Omental fat pad (tissue), 4 donors: ENCODE data around the gene S1PR3. TPM values are rescaled to one million over a fixed set of nuclear protein-coding genes. Genes with fewer than 3 reads are reported as not detected.

Experiments
- ATAC-seq: fragments of 150-250 bp; one replicate; pipeline ENCODE4 v1.9.1; 2016; ENCODE audit warnings: mild to moderate bottlenecking, moderate library complexity; ENCODE audit not compliant: low FRiP score
- DNase-seq: peaks from one replicate; pipeline ENCODE4 v3.0.0-alpha.2; 2019; ENCODE audit warnings: low spot score
- total RNA-seq, 4 donors: library from RNA; depleted of rRNA; stranded (reverse); fragments of >200 nt; gene quantifications; one replicate each; pipeline ENCODE4 v1.1.0, GENCODE V29; 2016
- TF ChIP-seq, protein P1 (sequence below), 3 donors: fragments of 450-650 bp; IDR thresholded peaks; one replicate each; pipeline ENCODE4 v1.5.1; 2016 to 2017; ENCODE audit warnings: antibody characterized with exemption in 3 of 3, mild to moderate bottlenecking in 3 of 3, moderate library complexity in 2 of 3

S1PR3 gene
- total RNA-seq, 4 donors from 2014 or later = 19.0 to 61.7 (median 30.1) TPM

DNA sequence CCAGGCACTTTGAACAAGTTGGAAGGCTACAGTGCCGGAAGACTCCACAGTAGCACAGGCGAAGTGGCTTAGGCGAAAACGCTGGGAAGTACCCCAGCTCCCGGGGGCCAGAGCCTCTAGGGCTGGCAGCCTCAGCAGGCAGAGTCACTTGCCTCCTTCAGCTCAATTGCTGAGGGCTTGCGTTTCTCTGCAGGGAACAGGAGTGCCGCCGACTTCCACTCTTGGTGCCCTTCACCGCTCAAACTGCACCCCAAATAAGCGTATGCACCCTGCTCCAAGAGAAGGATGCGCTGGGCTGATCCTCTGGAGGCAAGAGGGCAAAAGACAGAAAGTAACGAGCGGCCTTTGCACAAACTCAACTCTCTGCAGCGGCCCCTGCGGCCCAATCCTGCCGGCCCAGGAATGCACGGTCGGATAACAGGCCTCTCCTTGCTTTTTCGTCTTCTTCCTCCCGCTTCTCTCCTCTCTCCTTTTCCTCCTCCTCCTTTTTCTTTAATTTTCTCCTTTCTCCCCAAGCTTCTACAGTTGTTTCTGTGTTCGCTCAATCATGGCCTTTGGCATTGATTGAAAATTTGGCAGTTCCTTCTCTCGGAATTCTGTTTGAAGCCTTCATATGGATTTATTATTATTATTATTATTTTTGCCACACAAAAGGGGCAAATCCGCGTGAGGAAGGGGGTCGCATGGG, 1.1 kb upstream of the S1PR3 start:
- TF ChIP-seq, protein P1, sequence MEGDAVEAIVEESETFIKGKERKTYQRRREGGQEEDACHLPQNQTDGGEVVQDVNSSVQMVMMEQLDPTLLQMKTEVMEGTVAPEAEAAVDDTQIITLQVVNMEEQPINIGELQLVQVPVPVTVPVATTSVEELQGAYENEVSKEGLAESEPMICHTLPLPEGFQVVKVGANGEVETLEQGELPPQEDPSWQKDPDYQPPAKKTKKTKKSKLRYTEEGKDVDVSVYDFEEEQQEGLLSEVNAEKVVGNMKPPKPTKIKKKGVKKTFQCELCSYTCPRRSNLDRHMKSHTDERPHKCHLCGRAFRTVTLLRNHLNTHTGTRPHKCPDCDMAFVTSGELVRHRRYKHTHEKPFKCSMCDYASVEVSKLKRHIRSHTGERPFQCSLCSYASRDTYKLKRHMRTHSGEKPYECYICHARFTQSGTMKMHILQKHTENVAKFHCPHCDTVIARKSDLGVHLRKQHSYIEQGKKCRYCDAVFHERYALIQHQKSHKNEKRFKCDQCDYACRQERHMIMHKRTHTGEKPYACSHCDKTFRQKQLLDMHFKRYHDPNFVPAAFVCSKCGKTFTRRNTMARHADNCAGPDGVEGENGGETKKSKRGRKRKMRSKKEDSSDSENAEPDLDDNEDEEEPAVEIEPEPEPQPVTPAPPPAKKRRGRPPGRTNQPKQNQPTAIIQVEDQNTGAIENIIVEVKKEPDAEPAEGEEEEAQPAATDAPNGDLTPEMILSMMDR (IDR thresholded peaks at IDR 0.05) = no peak
- DNase-seq = no peak

DNA sequence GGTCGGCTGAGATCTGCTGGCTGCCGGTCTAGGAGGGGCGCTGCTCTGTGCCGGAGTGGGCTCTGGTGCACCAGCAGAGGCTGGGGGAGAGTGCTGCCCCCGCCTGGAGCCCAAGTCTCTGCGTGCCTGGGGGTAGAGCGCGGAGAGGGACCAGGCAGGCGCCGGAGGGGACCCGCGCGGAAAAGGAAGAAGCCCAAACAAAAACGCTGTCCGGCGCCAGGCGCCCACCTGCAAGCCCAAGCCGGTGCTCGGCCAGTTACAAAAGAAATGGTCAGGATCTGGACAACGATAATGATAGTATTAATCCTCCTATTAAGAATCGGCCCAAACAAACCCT, 571 bp upstream of the S1PR3 start:
- TF ChIP-seq, protein P1 (IDR thresholded peaks at IDR 0.05) = no peak
- ATAC-seq = no peak
- no peak for DNase-seq

More for the DNA sequence above, 1.1 kb upstream of the S1PR3 start:
- no peak for ATAC-seq

DNA sequence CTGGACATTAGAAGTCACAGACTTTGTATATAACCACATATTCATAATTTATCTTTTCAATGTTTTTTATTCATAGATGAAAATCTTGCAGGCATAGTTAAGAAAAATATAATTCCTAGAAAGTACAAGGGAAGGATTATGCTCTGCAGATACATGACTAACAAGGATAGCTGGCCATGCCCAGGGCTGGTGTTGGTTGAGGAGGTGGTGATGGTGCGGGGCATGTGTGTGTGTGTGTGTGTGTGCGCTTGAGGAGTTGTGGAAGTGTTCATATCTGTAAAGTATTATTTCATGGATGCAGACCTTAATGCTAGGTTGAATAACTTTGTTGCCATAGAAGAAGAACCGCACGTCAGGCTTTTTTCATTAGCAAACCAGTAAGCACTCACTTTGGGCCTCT, 1.3 kb downstream of the S1PR3 start:
- DNase-seq = no peak
- TF ChIP-seq, protein P1 (IDR thresholded peaks at IDR 0.05) = no peak
- ATAC-seq = no peak

DNA sequence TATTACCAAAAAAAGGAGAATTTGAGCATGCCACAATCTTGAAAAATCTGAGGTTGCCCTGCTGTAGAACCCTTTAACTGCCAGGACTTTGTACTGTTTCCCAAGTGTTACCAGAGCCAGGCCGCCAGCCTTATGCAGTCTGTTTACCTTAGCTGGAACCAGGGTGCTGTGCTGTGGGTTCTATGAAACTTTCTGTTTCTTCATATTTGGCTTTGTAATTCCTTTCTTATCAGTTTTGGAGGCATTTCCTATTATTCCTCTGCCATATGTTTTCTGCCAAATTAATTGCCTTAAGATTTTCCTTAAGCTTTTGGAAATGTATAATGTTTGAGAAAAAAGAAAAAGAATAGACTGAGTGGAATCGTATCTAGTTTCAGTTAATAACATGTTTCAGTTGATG, 2.1 kb downstream of the S1PR3 start:
- TF ChIP-seq, protein P1 (IDR thresholded peaks at IDR 0.05) = no peak
- DNase-seq = no peak
- no peak for ATAC-seq

DNA sequence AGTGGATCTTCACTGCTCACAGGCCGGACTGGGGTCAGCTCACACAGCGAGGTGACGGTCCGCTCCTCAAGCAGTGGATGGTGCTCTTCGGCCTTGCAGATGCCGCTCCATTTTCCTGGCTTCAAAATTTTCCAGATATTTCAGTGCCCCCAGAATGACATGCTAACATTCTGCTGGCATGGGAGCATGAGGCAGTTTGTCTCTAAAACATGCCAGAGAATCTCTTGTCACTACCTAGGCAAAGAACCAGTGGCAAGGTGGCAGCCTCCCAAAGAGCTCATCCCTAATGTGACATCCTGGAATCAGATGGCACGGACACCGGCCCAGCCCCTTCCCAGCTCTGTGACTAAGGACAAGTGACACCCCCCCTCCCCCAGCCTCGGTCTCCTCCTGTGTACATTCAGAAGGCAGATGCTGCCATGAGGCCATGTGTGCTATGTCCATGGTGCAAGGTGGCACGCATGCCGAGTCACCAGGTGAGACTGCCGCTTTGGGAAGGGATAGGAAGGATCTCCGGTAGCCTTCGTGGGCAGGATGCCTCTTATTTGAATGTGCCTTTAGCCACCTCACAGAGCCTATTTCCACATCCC, 2.7 kb downstream of the S1PR3 start:
- DNase-seq = no peak

DNA sequence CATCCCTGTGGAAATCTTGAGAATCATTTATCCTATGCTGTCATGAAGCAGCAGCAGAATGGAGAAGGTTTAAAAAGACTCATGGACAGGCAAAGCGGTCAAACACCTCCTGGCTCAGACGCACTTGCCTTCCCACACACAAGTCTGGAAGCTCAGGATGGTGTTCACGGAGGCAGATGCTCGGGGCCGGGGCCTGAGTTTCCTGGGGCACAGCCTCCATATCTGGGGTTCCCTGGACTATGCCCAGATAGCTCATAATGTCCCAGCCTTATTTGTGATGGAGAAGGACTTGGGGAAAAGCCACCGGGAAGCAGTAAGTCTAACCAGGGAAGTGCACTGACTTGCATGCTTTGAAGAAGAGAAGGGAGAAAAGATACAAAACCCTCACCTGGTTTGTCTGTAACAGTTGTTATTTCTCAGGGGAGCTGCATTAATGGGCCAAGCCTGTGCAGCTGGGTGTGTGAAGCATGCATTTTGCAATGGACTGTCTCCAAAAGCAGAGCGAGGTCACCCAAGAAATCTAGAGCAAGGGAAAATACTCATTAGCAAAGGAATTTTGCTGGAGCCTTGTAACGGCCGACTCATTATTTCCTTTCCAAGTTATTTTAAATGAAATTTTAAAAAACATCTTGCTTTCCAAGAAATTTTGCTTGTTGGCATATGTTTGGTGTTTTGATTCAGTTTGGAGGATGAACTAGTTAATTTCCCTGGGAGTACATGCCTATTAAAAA, 3.4 kb downstream of the S1PR3 start:
- DNase-seq (no peak), ATAC-seq (no peak)
- TF ChIP-seq, protein P1 (IDR thresholded peaks at IDR 0.05) = no peak

More for the DNA sequence above, 2.7 kb downstream of the S1PR3 start:
- no peak for ATAC-seq
- TF ChIP-seq, protein P1 (IDR thresholded peaks at IDR 0.05) = no peak
